ENCODE results near the gene CHL1.

GRCh38 chr3:445960-446359 is 249.4 kb downstream of the CHL1 start:
- TF ChIP-seq CTCF (IDR thresholded peaks at IDR 0.05) (no peak), POLR2A (IDR thresholded peaks at IDR 0.05) (no peak)

Measured in body of pancreas (tissue), 4 donors.